Tibial nerve (tissue), 4 donors: ENCODE measurements around the gene BPNT1.

ENCODE experiments used
- CTCF ChIP-seq, 5 experiments: fragments of 200-600 bp in 3 of 5; fragments of 450-650 bp in 2 of 5; sonication (generic) in 3 of 5; IDR thresholded peaks; one replicate each; pipeline ENCODE4 v1.5.1; 2016 to 2019; ENCODE audit warnings: antibody characterized with exemption in 5 of 5, mild to moderate bottlenecking in 3 of 5, moderate library complexity in 2 of 5
- EP300 ChIP-seq, 2 donors: sonication (generic); formaldehyde crosslinking; IDR thresholded peaks; one replicate each; pipeline ENCODE4 v1.6.1; 2017; ENCODE audit warnings: antibody characterized with exemption in 2 of 2, mild to moderate bottlenecking in 1 of 2
- POLR2A ChIP-seq, 2 donors: fragments of 450-650 bp; IDR thresholded peaks; one replicate each; pipeline ENCODE4 v1.6.1; 2017; ENCODE audit warnings: antibody characterized with exemption in 2 of 2, mild to moderate bottlenecking in 2 of 2, moderate library complexity in 2 of 2

- TF ChIP-seq POLR2A (IDR thresholded peaks at IDR 0.05) (no peak), CTCF (IDR thresholded peaks at IDR 0.05) (no peak), EP300 (IDR thresholded peaks at IDR 0.05) (no peak)
Measured at GRCh38 chr1:220092694-220093093, 3.1 kb upstream of the BPNT1 start.
